Measurements from ENCODE around the gene MACROH2A1.

MACROH2A1 gene

DNA sequence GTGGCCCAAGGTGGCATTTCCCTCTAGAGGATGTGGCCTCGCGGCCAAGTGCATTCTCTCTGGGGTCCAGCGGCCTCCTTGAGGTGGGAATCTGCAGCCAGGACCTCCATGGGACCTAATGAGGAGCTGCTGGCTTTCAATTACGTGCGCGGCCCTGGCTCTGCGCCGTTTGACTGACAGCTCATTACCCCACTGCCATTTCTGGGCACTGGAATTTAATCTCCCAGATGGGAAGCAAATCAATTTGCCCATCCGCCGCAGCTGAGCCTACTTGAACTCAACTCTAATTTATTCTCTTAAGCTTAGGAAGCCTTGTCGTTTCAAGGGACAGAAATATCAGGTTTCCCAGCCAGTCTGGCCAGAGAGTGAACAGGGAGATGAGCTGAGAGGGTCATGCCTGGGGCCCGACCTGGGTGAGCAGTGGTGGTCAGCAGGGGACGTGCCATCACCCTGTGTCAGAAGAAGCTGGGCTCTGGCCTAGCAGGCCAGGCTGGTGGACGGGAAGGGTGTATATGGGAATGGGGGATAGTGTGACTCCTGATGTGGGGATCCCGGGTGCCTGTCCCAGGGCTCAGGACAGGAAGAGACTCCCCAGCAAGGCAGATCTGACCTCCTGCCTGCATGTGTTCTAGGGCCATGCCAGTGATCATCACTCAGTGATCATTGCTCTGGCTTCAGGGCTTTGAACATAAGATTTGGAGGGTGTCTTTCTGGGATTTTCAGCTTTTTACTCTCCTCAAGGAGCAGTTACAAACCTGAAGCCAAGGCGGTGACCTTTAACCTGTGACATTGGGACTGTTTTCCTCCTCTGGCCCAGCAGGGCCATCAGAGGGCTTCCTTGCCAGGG, 69.7 kb downstream of the MACROH2A1 start:
- DNase-seq, result no peak

DNA sequence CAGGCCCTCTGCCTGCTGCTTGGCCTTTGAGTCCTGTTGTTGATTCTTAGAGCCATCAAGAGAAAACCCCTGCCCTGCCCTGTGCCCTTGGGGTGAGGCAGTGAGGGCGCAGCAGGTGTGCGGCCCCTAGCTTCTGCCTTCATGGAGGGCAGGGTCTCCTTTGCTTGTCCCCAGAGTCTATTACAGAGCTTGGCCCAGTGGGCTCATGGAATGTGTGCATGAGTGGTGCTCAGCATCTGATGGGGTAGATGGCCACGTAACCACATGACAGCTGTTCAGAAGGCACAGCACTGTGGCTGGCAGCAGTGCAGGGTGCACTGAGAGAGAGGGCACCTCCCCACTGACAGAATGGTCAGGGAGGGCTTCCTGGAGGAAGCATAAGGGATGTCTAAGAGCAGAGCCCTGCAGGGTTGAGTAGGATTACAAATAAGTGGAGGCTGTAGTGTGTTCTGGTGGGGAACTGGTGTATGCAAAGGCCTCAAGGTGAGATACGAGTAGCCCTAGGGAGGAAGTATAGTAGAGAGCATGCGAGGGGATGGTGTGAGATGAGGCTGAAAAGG, 70.8 kb downstream of the MACROH2A1 start:
- DNase-seq, result no peak

DNA sequence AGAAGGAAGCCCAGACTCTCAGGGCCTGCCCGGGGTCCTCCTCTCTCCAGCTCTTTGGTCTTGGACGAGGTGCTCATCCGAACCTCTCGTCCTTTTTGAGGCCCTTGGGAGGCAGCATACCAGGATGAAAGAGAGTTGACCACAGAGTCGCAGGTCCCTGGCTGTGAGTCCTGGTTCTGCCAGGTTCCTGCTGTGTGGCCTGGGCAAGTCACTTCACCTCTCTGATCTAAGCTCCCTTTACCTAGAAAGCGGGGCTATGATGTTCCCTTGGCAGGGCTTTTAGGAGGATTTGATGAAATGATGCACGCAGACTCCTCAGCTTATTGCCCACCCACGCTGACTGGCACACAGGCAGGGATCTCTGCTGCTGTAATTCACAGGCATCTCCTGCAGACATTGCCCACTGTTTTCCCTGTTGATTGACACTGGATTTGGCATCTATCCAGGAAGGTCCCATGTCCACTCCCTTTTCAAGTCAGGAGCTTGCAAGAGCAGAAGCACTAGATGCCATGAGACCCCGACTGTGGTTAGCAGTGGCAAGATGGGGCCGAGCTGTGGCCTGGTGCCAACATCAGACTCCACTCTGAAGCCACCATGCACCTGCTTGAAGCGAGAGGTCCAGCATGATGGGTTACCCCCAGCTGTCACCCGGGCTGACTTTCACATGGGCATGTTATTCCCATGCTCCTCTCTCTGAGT, 71.5 kb downstream of the MACROH2A1 start:
- DNase-seq, result no peak

DNA sequence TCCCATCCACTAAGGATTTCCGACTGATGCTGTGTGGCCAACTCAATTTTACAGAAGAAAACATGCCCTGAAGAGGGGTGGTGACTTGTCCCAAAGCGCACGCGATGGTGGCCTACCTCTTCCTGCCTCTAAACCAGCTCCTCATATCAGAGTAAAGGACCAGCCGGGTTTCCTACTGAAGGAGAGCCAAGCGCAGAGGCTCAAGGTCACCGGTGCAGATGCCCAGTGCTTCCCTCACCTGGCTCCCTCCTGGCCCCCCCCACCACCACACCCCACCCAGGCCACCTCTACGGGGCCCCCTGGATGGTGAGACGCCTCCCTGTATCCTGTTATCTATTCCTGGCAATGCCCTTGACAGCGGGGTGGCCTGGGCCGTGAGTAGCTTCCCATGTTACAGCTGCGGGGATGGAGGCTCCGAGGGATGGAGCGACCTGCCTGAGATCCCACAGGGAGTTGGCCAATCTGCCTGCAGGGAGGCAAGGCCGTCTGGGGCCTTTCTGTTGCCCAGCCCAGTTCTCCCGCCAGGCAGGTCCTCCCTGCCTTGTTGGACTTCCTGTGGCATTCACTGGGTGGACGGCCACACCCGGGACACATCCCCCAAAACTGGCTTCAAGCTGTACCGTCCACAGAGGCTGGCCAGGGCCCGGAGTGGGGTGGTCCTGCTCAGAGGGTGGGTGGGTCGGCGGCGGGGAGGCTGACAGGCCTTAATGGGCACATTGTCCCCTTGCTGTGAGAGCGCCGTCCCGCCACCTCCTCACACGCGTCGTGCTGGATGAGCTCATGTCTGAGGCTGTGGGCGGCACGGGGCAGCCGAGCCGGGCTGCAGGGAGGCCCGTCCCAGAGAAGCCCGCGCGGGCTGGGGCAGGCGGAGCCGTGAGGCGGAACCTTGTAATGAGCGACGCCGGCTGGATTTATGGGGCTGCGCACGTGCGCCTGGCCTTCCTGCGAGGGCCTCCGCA, 72.5 kb downstream of the MACROH2A1 start:
- DNase-seq, result no peak

DNA sequence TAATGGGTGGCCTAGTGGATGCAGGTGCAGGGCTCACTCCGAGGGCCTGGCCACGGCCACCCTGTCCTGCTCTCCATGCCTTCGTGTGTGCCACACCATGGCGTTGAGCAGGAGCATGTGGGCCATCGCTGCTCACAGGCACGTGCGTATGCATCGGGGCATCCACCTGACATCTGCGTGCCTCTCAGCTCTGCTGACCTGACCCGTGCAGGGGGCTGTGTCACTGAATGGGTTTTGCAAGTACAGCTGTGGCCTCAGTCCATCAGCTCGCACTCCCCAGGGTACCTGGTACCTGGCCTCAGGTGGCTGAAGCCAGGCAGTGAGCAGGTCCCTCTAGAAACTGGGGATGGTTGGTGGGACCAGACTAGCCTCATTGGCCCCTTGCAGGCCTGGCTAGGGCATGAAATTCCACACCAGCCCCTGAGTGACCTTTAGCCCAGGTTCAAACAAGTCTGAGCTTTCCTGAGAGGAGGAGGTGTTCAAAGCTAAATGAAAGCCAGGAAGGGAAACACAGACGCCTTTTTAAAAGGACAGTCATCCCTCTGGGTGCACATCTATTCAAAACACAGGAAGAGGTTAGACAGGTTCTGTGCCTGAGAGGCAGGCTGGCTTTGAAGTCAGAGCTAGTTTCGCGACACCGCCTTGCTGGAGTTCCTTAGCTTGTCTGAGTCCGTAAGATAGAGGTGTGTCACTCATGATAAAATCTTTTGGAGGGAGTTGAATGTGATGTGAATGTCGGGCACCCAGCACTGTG, 74.0 kb downstream of the MACROH2A1 start:
- peak; percentile 23 for DNase-seq

DNA sequence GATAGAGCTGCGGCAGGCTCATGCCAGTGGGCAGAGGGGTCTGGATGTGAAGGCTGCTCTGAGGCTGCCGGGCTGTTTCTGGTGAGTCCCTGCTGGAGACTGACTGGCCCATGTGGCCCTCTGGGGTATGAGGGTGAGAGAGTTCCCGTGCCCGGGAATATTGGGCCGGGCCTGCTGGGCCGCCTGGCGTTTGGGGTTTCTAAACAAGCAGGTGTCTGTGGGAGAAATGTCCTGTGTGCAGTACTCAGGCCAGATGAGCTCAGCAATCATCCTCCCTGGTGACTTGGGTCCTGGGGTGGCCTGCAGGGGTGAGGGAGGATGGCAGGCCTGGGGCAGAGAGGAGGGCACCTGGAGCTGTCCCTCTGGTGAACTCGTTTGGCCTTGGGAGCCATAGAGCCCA, 74.9 kb downstream of the MACROH2A1 start:
- DNase-seq, result no peak

DNA sequence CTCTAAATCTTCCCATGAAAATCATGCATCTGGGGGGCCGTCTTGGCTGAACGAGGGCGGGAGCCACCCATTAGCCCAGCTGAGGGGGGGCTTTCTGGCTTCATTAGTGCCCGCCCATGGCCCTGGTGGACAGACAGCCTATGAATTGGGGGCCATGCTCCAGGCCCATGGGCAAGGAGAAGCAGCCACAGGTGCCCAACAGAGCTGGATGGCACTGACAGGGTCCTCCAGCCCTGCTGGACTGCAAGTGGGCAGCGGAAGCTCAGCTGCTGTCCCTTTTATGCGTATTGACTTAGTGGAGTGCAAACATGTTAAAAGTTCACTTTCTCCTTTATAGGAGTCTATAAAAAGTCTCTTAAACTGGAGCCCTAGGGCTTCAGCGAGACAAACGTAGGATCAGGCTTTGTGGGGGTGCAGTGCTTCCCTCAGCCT, 75.3 kb downstream of the MACROH2A1 start:
- DNase-seq, result no peak

DNA sequence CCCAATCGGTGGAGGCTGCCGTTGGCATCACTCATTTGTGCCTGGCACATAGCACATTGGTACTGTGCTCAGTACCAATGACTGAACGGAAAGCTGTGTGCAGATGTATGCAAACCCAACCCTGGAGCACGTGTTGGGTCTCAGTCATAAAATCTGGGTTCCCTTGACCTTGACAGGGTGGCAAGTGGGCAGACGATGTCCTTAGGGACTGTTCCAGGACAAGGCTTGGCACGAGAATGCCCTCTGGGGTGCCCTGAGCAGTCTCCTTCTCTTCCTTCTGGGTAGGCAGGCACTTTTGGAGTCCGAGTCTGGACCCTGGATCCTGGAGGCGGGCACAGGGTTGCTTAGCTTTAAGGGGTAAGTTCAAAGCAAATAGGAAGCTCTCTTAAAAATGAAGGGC, 75.8 kb downstream of the MACROH2A1 start:
- DNase-seq, result no peak

DNA sequence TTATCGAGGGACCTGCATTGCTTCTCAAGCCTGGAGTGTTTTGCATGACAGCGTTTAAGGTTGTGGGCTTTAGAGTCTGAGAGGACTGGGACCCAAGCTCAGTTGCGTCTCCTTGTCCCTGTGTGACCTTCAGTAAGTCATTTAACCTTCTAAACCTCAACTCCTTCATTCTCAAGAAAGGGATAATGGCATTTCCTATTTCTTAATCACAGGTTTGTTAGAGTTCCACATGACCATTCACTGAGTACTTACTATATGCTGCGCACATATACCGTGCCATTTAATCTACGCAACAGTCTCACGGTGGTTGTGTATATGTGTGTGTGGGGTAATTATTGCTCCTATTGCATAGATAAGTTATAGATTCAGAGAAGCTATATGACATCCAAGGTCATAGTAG, 76.3 kb downstream of the MACROH2A1 start:
- DNase-seq, result no peak

DNA sequence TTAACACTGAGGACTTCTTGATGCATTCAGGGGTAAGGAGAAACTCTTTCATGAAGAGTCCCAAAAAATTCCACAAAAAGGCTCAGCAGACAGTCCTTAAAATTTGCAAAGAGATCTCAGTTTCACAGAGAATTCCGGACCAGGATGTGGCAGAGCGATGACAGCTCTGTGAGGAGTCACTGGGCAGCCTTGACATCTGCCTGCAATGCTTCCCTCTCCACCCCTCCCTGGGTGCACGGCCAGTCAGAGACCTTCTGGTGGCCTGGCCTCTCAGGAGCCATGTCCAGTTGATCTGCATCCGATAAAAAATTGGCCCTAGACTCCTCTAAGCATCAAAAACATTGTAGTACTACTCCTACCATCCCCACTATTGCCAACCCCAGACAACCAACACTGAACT, 76.8 kb downstream of the MACROH2A1 start:
- DNase-seq, result no peak

DNA sequence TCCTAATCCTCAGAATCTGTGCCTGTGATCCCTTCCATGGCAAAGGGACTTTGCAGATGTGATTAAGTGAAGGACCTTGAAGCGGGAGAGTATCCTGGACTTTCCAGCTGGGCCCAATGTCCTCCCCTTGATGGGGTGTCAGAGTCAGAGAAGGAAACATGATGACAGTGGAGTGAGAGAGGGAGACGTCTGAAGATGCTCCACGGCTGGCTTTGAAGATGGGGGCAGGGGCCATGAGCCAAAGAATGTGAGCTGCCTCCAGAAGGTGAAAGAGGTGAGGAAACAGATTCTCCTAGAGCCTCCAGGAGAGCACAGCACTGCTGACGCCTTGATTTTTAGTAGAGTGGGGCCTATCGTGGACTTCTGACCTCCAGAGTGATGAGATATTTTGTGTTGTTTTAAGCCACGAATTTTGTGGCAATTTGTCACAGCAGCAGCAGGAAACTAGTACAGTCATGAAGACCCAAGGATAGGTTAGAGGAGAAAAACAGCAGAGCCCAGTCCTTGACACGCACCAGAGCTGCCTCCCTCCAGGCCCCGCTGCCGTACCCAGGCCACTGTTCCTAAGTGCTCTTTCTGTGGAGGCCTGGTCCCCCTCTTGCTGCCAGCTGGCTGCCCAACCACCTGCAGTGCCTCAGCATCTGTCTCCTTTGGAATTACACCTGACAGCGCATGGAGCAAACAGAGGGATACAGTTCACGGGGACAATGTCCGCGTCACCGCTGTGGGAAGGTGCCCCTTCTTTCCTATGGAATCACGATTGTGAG, 78.1 kb downstream of the MACROH2A1 start:
- DNase-seq, result no peak

DNA sequence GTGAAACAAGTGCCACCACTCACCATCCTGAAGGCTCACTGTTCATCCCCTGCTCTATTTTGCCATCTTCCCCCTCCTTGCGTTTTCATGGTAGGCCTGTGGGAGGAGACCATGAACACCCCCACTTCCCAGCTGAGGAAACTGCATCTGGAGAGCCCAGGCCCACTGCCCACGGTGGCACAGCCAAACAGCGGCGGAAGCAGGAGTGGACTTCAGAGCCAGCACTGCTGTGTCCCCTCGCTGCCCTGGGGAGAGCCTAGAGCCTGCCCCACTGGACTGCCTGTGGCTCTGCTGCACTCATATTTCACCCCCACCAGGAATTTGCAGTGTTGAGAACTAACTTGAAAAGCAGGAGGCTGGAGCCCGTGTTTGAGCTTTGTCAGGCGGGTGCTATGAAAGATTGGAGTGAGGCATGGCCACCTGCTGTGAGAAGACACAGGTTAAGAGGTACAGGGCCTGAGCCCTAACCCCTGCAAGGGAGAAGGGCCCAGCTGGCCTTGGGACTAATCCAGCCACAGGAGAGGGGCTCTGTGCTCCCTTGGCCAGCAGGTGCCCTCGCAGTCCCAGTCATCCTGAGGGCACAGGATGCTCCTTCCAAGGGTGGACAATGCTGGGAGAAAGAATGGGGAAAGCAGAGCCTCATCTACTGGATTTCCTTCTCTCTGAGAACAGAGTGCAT, 79.0 kb downstream of the MACROH2A1 start:
- DNase-seq, result no peak

DNA sequence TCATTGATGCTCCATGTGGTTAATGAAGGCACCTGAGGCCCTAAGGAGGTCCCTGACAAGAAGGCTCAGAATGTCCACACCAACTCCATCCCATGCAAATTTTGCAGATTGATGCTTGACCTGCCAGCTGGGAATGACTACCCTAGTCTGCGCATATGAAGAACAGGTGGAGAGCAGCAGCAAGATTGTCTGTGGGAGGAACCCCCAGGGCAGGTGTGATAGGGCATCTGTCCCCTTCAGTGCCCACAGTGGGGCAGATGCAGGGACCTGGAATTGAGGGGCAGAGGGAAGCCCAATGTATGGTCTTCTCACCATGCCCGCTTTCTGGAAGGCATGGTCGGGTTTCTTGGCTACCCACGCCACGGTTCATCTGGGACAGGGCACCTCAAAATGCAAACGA, 79.6 kb downstream of the MACROH2A1 start:
- DNase-seq, result no peak

DNA sequence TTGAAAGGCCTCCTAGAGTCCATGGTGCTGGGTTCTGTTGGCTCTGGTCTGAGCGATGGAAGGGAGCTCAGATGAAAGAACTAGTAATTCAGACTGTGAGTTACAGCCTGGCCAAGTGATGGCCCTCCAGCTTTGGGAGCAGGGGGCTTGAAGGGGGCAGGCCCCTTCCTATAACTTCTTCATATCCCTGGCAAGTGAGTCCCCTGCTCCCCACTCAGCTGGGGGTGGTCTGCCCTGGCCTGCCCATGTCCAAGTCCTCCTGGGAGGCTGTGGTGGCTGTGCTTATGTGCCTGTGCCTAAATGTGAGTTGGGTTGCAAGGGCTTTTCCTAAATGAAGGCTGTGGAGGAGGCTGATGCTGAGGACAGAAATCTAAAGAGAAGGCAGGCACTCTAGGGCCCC, 80.1 kb downstream of the MACROH2A1 start:
- no peak for DNase-seq

DNA sequence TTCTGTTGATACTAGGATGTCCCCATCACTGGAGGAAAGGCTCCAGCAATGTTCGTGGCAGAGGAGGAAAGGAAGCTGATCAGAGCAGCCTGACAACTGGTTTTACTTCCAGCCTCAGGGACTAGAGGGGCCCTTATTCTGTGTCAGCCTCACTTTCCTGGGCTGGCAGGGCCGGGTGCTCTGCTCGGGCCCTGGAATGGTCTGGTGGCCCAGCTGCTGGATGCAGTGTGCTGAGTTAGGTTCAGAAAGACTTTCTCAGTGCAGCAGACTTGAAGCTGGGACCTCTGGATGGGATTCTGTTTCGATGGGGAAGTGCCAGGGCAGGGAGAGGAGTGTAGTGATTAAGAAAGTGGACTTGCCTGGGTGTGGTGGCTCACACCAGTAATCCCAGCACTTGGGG, 81.0 kb downstream of the MACROH2A1 start:
- DNase-seq, result no peak

DNA sequence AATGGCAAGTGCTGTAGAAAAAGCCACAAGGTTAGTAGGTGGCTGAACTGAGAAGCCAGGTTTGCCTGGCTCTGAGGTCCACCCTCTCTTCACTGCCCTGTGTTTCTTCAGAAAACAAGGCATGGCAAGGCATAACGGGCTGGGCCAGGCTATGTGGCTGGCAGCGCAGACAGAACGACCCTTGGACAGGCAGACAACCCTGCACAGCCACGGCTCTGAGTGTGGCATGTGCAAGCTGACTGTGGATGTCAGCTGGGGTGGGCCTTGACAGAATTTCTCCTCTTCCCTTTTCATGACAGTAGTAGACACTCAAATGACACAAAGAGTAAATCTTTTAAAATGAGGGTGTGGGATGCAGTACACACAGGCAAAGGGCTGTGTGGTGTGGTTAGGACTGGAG, 81.7 kb downstream of the MACROH2A1 start:
- no peak for DNase-seq

DNA sequence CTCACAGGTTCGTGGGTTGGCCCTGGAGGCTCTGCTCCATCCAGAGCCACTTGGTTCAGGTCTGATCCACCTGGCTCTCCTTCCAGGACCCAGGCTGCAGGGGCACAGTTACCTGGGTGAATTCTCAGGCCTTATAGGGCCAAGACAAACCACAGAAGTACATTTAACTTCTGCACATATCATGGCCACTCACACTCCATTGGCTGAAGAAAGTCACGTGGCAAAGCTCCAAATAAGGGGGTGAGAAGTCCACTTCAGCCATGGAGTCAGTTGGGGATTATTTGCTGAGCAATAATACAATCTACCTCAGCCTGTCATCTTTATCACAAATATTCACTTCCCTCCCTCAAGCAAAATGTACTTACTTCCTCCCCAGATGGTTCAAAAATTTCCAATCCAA, 83.6 kb downstream of the MACROH2A1 start:
- DNase-seq, result no peak

DNA sequence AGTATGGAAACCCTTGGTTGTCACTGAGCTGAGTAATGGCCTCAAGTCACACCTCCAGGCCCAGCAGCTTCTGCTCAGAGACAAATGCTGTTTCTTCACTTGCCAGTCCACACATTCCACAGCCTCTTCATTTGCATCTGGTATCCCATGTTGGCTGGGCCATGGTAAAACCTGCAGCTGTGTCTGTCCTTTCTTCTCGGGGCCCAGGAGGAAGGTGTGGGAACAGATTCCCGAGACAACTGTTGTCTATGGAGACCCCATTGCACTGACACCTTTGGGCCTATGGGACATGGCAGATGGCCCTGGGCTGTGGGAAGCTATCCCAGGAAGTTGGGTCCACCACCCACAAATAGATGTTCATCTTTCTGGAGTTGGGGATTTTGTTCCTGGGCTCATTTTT, 85.1 kb downstream of the MACROH2A1 start:
- DNase-seq, result no peak

DNA sequence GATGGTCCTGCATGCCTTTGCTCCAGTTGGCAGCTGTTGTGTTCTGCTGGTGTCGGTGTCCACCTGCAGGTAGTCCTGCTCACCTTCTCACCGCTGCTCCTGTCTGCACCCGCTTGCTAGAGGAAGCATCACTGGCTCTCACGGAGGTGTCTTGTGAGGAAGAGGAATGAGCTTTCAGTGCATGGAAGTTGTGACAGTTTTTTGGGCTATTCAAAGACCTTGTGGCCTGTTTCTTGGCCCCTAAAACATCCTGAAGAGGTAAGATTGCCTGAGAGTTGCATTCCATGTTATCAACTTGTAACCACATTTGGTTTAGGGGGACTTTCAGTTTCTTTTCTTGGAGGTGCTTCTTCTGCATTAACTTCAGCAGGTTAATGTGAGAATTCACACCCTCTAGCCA, 85.6 kb downstream of the MACROH2A1 start:
- DNase-seq, result no peak

DNA sequence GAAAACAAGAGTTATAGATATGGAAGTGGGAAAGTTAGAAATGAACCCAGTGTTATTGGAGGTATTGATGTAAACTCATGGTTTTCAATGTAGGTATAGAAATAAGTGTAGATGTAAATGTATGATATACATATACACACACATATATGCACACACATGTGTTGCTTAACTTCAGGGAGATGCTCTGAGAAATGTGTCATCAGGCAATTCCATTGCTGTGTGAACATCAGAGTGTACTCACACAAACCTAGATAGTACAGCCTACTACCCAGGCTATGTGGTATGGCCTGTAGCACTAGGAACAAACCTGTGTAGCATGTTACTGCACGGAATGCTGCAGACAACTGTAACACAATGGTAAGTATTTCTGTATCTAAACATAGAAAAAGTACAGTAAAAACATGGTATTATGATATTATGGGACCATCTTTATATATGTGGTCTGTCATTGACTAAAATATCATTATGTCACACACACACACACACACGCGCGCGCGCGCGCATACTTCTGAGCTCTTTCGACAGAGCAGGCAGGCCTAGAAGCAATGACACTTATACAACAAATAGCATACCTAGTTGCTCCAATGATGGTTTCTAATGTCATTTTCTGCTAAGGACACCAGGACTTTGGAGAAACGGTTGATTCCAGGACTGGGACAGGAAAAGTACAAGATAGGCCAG, 86.6 kb downstream of the MACROH2A1 start:
- DNase-seq, result no peak
